Amniotic stem cell (primary cell): Measurements from ENCODE around the gene CCDC57.
"Not testable (repeated sequence)": the region's sequence is repeated elsewhere in the genome, so short reads cannot be mapped to it uniquely, and the experiment has no call there.

ENCODE experiments used
- DNase-seq: peaks from one replicate; lab custom pipeline; 2025; lab: John Stamatoyannopoulos, UW

Gene CCDC57

DNA sequence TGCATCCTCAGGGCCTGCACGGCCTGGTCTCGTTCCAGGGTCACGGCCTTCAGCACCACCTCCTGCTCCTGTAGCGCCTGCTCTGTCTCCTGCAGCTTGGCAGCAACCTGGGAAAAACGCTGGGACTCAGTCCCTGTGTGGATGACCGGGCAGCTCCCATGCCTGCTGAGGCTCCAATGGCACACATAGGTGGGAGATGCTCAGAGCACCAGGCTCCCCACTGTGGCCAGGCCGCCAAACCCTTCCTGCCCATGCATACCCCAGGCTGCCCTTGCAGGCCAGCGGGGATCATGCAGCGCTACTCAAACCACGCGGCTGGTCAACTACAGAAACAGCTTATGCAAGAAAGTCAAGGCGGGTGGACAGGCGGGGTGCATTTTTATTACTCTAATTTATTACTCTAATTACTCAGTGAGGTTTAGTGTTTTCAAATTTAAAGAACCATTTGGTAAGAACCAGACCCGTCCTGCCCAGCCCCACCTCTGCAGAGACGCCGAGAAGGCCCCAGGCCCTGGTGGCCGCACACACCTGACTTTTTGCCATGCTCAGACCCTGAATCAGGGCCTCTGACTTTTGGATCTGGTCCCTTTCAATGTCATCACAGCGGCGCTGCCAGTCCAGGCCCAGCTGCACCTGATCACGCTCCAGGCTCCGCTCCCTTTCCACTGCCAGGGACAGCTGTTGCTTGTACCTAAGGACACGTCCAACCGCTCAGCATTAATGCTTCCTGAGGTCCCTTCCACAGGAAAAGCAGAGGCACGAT lies 34.0 kb downstream of the CCDC57 start:
- DNase-seq: no peak

GRCh38 chr17:82177761-82178498 lies 34.7 kb downstream of the CCDC57 start:
- no peak for DNase-seq

DNA sequence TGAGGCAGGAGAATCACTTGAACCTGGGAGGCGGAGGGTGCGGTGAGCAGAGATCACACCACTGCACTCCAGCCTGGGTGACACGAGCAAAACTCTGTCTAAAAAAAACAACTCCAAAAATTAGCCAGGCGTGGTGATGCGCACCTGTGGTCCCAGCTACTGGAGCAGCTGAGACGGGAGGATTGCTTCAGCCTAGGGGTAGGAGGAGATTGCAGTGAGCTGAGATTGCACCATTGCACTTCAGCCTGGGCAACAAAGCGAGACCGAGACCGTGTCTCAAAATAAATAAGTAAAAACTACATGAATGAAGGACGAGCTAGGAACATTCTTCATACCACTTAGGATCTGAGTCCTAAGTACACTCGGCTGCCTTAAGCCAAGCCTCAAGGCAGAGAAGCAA lies 35.4 kb downstream of the CCDC57 start:
- DNase-seq: no peak

DNA sequence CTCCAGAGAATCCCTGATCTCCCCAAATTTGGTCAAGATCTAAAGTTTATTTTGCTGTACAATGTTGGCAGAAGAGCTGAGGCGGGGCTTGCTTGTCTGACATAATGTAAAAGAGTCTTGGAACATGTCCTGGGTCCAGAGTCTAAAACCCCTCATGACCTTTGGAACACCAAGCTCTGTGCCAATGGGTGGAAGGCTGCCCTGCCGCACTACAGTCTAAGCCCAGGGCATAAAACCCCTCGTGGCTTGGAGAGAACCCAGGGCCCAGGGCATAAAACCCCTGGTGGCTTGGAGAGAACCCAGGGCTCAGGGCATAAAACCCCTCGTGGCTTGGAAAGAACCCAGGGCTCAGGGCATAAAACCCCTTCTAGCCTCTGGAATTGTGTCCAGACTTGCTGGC lies 36.7 kb downstream of the CCDC57 start:
- DNase-seq: no peak

DNA sequence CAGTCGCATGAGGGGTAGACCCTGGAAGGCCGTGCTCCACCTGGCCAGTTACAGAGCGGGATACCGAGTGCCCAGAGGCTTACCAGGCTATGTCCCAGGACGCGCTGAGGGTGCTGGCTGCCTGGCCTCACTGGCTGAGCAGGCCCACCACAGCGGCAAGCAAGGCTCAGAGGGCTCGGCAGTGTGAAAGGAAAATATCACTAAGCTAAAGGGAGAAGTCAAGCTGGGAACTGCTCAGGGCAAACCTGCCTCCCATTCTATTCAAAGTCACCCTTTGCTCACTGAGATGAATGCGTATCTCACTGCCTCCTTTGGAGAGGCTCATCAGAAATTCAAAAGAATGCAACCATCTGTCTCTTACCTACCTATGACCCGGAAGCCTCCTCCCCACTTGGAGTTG lies 37.4 kb downstream of the CCDC57 start:
- no peak for DNase-seq

DNA sequence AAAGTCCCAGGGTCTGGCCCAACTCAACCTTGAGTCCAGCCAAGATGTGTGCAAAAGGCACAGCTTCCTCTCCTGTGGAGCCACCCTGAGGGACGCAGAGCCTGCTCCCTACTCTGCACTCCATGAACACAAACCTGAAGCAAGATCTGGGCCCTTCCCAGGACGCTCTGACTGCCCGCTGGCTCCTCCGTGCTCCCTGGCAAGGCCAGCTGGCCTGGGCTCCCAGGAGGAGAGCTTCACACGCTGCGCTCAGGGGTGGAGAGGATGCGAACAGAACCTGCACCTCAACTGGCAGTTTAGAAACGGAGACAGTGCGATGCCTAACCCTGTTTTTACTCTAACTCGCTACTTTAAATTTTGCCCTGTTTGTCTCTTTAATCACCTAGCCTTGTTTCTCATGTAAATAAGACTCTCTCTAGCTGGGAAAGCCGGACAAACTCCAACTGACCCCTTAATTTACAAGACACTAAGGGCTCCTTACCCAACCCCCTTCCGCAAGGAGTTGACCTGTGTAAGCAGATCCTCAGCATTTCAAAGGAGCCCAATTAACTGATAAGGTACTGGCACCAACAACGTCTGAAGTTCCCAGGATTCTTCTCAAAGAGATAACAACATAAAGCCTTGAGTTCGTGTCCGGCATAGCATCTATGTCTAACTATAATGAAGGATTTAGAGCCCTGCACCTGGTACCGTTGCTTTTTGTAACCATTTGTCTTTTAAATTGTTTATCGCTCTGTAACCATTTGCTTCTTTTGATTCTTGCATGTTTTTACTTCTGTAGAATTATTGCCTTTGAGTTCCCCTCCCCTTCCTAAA lies 38.4 kb downstream of the CCDC57 start:
- not testable (repeated sequence) for DNase-seq

GRCh38 chr17:82173351-82174041 lies 39.1 kb downstream of the CCDC57 start:
- DNase-seq: no peak

DNA sequence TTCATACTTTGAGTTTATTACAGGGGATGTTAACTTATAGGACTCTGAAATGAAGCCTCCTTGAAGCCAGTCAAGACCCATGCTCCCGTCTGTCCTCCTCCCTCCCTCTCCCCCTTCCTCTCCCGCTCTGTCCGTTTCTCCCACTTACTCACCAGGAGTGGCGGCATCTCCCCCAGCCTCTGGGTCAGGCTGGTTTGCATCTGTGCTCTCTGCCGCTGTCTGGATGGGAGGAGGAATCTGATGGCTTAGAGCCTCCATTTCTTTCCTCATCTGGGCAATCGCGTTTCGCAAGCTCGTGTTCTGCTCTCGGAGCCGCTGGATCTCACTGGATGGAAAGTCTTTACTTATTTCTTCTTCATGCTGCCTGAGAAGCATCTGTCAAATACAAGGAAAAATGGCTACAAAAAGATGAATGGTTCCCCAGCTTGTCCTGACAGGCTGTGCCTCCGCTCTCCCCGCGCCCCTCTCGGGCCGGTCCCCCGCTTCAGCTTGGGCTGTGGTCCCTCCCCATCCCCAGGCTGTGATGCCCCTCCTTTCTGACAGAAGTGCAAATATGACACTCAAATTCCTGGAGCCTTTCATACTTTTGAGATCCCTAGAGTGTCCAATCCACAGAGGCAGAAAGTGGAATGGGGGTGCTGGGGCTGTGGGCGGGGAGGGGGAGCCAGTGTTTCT lies 40.0 kb downstream of the CCDC57 start:
- DNase-seq: no peak

GRCh38 chr17:82171750-82172375 lies 40.8 kb downstream of the CCDC57 start:
- DNase-seq: no peak

- no peak for DNase-seq
These were observed 42.2 kb downstream of the CCDC57 start for GRCh38 chr17:82170412-82170961.

GRCh38 chr17:82168568-82168967 lies 44.1 kb downstream of the CCDC57 start:
- no peak for DNase-seq

- no peak for DNase-seq
These were observed 45.6 kb downstream of the CCDC57 start for GRCh38 chr17:82167028-82167427.

DNA sequence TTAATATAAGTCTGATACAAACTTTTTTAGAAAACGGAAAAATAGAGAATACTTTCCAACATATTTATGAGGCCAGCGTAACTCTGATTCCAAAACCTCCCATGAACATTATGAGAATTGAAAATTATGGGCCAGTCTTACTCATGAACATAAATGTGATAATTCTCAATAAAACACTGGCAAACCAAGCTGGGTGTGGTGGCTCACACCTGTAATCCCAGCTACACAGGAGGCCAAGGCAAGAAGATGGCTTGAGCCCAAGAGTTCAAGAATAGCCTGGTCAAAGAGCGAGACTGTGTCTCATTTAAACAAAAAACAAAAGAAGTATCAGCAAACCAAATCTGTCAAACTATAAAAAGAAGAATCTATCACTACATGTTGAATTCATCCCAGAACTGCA lies 47.8 kb downstream of the CCDC57 start:
- DNase-seq: no peak

- DNase-seq: no peak
These were observed 51.4 kb downstream of the CCDC57 start for GRCh38 chr17:82161216-82161615.

- no peak for DNase-seq
These were observed 52.6 kb downstream of the CCDC57 start for GRCh38 chr17:82160075-82160474.

- no peak for DNase-seq
These were observed 53.8 kb downstream of the CCDC57 start for GRCh38 chr17:82158825-82159224.

- DNase-seq: no peak
These were observed 55.3 kb downstream of the CCDC57 start for GRCh38 chr17:82157046-82158035.

- DNase-seq: no peak
These were observed 56.2 kb downstream of the CCDC57 start for GRCh38 chr17:82156284-82156925.

GRCh38 chr17:82155606-82156005 lies 57.0 kb downstream of the CCDC57 start:
- no peak for DNase-seq
